Measurements from ENCODE around the gene MAGI2.

Gene MAGI2

GRCh38 chr7:78146546-78146945 is 1306.9 kb downstream of the MAGI2 start:
- no peak for TF ChIP-seq CTCF (IDR thresholded peaks at IDR 0.05; ENCODE audit: low read depth, low read length, missing control alignments)
- DNase-seq (ENCODE audit: extremely low read depth, low read depth) = no peak

GRCh38 chr7:78143661-78144060 is 1309.8 kb downstream of the MAGI2 start:
- no peak overlapping the region for H3K4me3 ChIP-seq (replicated peaks; ENCODE audit: low read depth, low read length)
- no peak for DNase-seq (ENCODE audit: extremely low read depth, low read depth)
- TF ChIP-seq CTCF (IDR thresholded peaks at IDR 0.05; ENCODE audit: low read depth, low read length, missing control alignments) = no peak

More at GRCh38 chr7:78146546-78146945, 1306.9 kb downstream of the MAGI2 start:
- no peak overlapping the region for H3K4me3 ChIP-seq (replicated peaks; ENCODE audit: low read depth, low read length)

- no peak overlapping the region for H3K4me3 ChIP-seq (replicated peaks; ENCODE audit: low read depth, low read length)
- TF ChIP-seq CTCF (IDR thresholded peaks at IDR 0.05; ENCODE audit: low read depth, low read length, missing control alignments) = no peak
- peak; percentile 70 for DNase-seq (ENCODE audit: extremely low read depth, low read depth)
Measured at GRCh38 chr7:78141522-78142281, 1311.8 kb downstream of the MAGI2 start.

GRCh38 chr7:78140109-78140508 is 1313.4 kb downstream of the MAGI2 start:
- no peak overlapping the region for H3K4me3 ChIP-seq (replicated peaks; ENCODE audit: low read depth, low read length)
- no peak for TF ChIP-seq CTCF (IDR thresholded peaks at IDR 0.05; ENCODE audit: low read depth, low read length, missing control alignments)
- DNase-seq (ENCODE audit: extremely low read depth, low read depth) = no peak

GRCh38 chr7:78139335-78139734 is 1314.1 kb downstream of the MAGI2 start:
- TF ChIP-seq CTCF (IDR thresholded peaks at IDR 0.05; ENCODE audit: low read depth, low read length, missing control alignments) = no peak
- H3K4me3 ChIP-seq (replicated peaks; ENCODE audit: low read depth, low read length) = no peak overlapping the region
- peak; percentile 59 for DNase-seq (ENCODE audit: extremely low read depth, low read depth)

- no peak for DNase-seq (ENCODE audit: extremely low read depth, low read depth)
- no peak overlapping the region for H3K4me3 ChIP-seq (replicated peaks; ENCODE audit: low read depth, low read length)
- TF ChIP-seq CTCF (IDR thresholded peaks at IDR 0.05; ENCODE audit: low read depth, low read length, missing control alignments) = no peak
Measured at GRCh38 chr7:78134774-78135173, 1318.7 kb downstream of the MAGI2 start.

- peak; percentile 56 for DNase-seq (ENCODE audit: extremely low read depth, low read depth)
- peak; percentile 64 for TF ChIP-seq CTCF (IDR thresholded peaks at IDR 0.05; ENCODE audit: low read depth, low read length, missing control alignments)
- no peak overlapping the region for H3K4me3 ChIP-seq (replicated peaks; ENCODE audit: low read depth, low read length)
Measured at GRCh38 chr7:78134256-78134655, 1319.2 kb downstream of the MAGI2 start.

Data from HFF-Myc (cell line).